IPS DF 6.9 (cell line): Measurements from ENCODE around the gene KRTAP2-3.
"Not testable (repeated sequence)": the region's sequence is repeated elsewhere in the genome, so short reads cannot be mapped to it uniquely, and the experiment has no call there.

Experiments
- DNase-seq: peaks from one replicate; pipeline ENCODE4 v3.0.0-alpha.2; 2013; ENCODE audit warnings: low read depth, low spot score
- H3K27ac ChIP-seq: one replicate; pipeline ENCODE4 v1.5.1; 2013; ENCODE audit warnings: low read length, control low read depth
- H3K27me3 ChIP-seq: 2 replicates; pipeline ENCODE4 v1.6.1; 2013; ENCODE audit warnings: mild to moderate bottlenecking, low read length; ENCODE audit not compliant: control insufficient read depth, insufficient read depth
- H3K36me3 ChIP-seq: 2 replicates; pipeline ENCODE4 v1.6.1; 2013; ENCODE audit warnings: low read length; ENCODE audit not compliant: control insufficient read depth, insufficient read depth
- H3K4me1 ChIP-seq: 2 replicates; pipeline ENCODE4 v1.6.1; 2013; ENCODE audit warnings: low read length; ENCODE audit not compliant: control insufficient read depth, insufficient read depth
- H3K4me3 ChIP-seq: 2 replicates; pipeline ENCODE4 v1.5.1; 2013; ENCODE audit warnings: mild to moderate bottlenecking, low read length
- H3K9me3 ChIP-seq: 2 replicates; pipeline ENCODE4 v1.6.1; 2013; ENCODE audit warnings: low read length, inconsistent platforms; ENCODE audit not compliant: control insufficient read depth, insufficient read depth
- WGBS: extraction: QIAGEN DNeasy Blood & Tissue Kit; methylation state at CpG from one replicate; pipeline ENCODE4 v1.1.7; 2013; ENCODE audit warnings: mixed read lengths, missing lambda C conversion rate; ENCODE audit not compliant: insufficient read length, insufficient coverage; 5-methylcytosine and 5-hydroxymethylcytosine counted together

KRTAP2-3 gene

DNA sequence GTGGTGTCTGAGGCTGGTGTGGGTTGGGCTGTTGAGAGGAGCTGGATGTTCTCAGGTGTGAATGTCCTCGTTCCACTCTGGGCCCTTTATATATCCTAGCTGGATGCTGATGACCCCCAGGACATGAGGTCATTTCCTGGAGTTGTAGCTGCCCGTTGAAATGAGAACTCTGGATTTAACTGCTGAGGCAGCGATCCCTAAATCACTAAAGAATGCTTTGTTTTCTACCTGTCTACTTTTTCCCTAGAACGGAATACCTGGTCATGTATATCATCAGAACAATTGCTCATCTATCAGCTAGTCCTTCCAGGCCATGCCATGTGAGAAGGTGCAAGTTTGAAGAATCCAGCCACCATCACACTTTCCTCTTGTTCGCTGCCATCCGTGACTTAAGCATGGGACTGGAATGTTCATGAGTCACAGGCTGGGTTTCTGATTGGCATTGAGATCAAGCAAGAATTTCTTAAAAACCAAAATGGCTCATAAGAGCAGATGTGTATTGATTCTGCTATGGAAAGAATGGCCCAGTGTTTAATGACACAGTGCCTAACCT lies at the start of gene KRTAP2-3:
KRTAP2-3 (minus strand) TSS at position 63 of the 553 bp plus-strand sequence. CDS start 64 bp downstream, outside the sequence.
- Histone ChIP-seq H3K27me3 (no peaks in the 10 kb centered on the region), H3K36me3 (no peaks in the 10 kb centered on the region), H3K4me1 (no peaks in the 10 kb centered on the region), H3K27ac (no peak within 1 kb of the TSS), H3K4me3 (no peak within 1 kb of the TSS), H3K9me3 (no peaks in the 10 kb centered on the region)
- no CpG with 5 or more reads among the region's 6 CpGs for WGBS
- DNase-seq, result no peak

- not testable (repeated sequence) for H3K9me3 ChIP-seq, H3K27ac ChIP-seq, H3K4me3 ChIP-seq, H3K4me1 ChIP-seq, DNase-seq, H3K27me3 ChIP-seq, H3K36me3 ChIP-seq
- no CpG with 5 or more reads among the region's 1 CpG for WGBS
Measured at GRCh38 chr17:41108728-41109386, 48.9 kb upstream of the KRTAP2-3 start.

DNA sequence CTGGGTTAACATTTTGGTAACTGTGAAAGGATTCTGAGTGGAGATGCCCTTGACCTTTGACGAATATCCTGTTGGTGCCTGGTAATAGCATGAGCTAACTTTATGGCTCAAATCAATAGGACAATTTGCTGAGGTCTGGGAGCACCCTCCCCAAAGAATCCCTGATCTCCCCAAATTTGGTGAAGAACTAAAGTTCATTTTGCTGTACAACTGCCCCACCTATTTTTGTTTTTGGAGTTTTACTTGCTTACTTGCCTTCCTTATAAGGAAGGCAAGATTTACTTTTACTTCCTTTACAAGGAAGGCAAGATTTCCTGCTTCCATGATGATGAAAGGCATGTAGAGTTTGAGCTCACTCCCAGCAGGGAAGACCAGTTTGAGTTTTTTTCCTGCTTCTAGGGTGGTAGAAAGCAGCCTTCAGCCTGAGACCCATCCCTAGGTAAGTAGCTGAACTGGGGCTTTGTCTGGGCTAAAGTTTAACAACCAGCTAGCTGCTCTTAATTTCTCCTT lies 48.1 kb upstream of the KRTAP2-3 start:
- Histone ChIP-seq H3K4me3 (no peak overlapping the region), H3K27me3 (no peaks in the 10 kb centered on the region), H3K4me1 (no peaks in the 10 kb centered on the region; the same call in none of the 2 replicates), H3K9me3 (no peaks in the 10 kb centered on the region), H3K27ac (no peak overlapping the region), H3K36me3 (no peaks in the 10 kb centered on the region)
- no peak for DNase-seq
- no CpG with 5 or more reads among the region's 1 CpG for WGBS

- H3K27ac ChIP-seq, H3K4me3 ChIP-seq, H3K36me3 ChIP-seq, H3K4me1 ChIP-seq, H3K27me3 ChIP-seq, DNase-seq, H3K9me3 ChIP-seq: not testable (repeated sequence)
- WGBS, result no CpG with 5 or more reads among the region's 10 CpGs
Measured at GRCh38 chr17:41105347-41105746, 45.4 kb upstream of the KRTAP2-3 start, which contains the start of gene KRTAP4-9. KRTAP4-9 (plus strand) TSS chr17:41105389; CDS start chr17:41105389, 0 bp downstream.

DNA sequence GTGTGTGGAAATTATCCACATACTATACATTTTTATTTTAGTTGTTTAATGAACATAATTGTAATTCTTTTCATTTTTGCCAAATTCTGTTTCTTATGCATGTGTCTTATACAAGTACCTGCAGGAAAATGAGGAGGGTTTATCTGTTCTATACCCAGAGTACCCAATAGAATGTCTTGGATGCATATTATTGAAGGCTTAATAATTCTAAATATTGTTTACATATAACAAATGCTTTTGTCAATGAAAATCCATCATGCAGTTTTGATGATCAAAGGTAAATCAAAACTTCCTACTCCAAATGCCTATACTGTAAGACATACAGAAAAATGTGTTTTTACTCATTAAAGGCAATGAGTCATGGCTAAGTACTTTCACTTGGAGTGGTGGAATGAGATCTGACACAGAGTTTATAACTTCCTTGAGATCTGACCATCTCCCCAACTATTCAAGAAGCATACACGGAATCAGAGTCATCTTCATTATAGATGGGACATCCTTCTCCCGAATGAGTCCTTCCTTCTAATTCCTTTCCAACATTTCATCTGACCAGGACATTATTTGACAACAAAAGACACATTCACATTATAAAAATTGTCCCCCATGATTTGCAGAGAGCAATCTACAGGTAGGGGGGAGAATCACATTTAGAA lies 44.6 kb upstream of the KRTAP2-3 start:
- DNase-seq, H3K4me3 ChIP-seq, H3K27ac ChIP-seq, H3K36me3 ChIP-seq, H3K4me1 ChIP-seq, H3K9me3 ChIP-seq, H3K27me3 ChIP-seq: not testable (repeated sequence)
- no CpG with 5 or more reads among the region's 2 CpGs for WGBS

- Histone ChIP-seq H3K9me3 (no peaks in the 10 kb centered on the region), H3K36me3 (no peaks in the 10 kb centered on the region), H3K27me3 (no peaks in the 10 kb centered on the region), H3K4me1 (peaks cover 3% of the 10 kb centered on the region), H3K4me3 (no peak overlapping the region), H3K27ac (no peak overlapping the region)
- WGBS, result no CpG with 5 or more reads among the region's 1 CpG
- no peak for DNase-seq
Measured at GRCh38 chr17:41103896-41104295, 44.0 kb upstream of the KRTAP2-3 start.

- Histone ChIP-seq H3K4me3 (no peak within 1 kb of the TSS), H3K27me3 (no peaks in the 10 kb centered on the region), H3K9me3 (no peaks in the 10 kb centered on the region), H3K36me3 (no peaks in the 10 kb centered on the region), H3K27ac (no peak within 1 kb of the TSS), H3K4me1 (peaks cover 5% of the 10 kb centered on the region)
- DNase-seq, result no peak
- no CpG with 5 or more reads among the region's 10 CpGs for WGBS
Measured at GRCh38 chr17:41101586-41102259, 41.8 kb upstream of the KRTAP2-3 start, which contains the start of gene KRTAP4-16. KRTAP4-16 (minus strand) TSS chr17:41102209; CDS start chr17:41102209, 0 bp downstream.

- no CpG with 5 or more reads among the region's 7 CpGs for WGBS
- DNase-seq, H3K4me3 ChIP-seq, H3K4me1 ChIP-seq, H3K36me3 ChIP-seq, H3K9me3 ChIP-seq, H3K27ac ChIP-seq, H3K27me3 ChIP-seq: not testable (repeated sequence)
Measured at GRCh38 chr17:41099682-41100480, 40.0 kb upstream of the KRTAP2-3 start.

DNA sequence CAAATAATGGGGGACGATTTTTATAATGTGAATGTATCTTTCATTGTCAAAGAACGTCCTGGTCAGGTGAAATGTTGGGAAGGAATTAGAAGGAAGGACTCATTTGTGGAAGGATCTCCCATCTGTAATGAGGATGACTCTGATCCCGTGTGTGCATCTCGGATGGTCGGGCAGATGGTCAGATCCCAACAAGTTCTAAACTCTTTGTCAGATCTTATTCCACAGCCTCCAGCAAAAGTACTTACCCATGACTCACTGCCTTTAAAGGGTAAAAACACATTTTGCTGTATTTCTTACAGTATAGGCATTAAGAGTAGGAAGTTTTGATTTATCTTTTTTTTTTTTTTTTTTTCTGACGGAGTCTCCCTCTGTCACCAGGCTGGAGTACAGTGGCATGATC lies 38.6 kb upstream of the KRTAP2-3 start:
- Histone ChIP-seq H3K36me3 (no peaks in the 10 kb centered on the region), H3K4me1 (peaks cover 5% of the 10 kb centered on the region; the same call in 1 of the 2 replicates), H3K4me3 (no peak overlapping the region), H3K27ac (no peak overlapping the region), H3K9me3 (no peaks in the 10 kb centered on the region), H3K27me3 (no peaks in the 10 kb centered on the region)
- no peak for DNase-seq
- WGBS, result no CpG with 5 or more reads among the region's 6 CpGs
